ENCODE data around the gene PLXNA4. TPM values are rescaled to one million over a fixed set of nuclear protein-coding genes. Genes with fewer than 3 reads are reported as not detected.

The PLXNA4 gene
- total RNA-seq, 1 donor from 2014 or later, result 3.5 TPM

- Mint-ChIP-seq H3K4me1 (ENCODE audit: unreplicated experiment) (peaks cover under 1% of the 10 kb centered on the region), H3K9me3 (ENCODE audit: unreplicated experiment) (no peaks in the 10 kb centered on the region), H3K36me3 (ENCODE audit: low read depth, unreplicated experiment) (no peaks in the 10 kb centered on the region), H3K27me3 (ENCODE audit: unreplicated experiment) (no peaks in the 10 kb centered on the region), H3K27ac (ENCODE audit: unreplicated experiment) (no peak overlapping the region), H3K4me3 (ENCODE audit: unreplicated experiment) (no peak overlapping the region)
- TF ChIP-seq, protein P1, sequence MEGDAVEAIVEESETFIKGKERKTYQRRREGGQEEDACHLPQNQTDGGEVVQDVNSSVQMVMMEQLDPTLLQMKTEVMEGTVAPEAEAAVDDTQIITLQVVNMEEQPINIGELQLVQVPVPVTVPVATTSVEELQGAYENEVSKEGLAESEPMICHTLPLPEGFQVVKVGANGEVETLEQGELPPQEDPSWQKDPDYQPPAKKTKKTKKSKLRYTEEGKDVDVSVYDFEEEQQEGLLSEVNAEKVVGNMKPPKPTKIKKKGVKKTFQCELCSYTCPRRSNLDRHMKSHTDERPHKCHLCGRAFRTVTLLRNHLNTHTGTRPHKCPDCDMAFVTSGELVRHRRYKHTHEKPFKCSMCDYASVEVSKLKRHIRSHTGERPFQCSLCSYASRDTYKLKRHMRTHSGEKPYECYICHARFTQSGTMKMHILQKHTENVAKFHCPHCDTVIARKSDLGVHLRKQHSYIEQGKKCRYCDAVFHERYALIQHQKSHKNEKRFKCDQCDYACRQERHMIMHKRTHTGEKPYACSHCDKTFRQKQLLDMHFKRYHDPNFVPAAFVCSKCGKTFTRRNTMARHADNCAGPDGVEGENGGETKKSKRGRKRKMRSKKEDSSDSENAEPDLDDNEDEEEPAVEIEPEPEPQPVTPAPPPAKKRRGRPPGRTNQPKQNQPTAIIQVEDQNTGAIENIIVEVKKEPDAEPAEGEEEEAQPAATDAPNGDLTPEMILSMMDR (IDR thresholded peaks at IDR 0.05; ENCODE audit: unreplicated experiment), result no peak
- no peak for DNase-seq (ENCODE audit: low spot score)
Measured at GRCh38 chr7:132532281-132532680, 44.0 kb downstream of the PLXNA4 start.

DNA sequence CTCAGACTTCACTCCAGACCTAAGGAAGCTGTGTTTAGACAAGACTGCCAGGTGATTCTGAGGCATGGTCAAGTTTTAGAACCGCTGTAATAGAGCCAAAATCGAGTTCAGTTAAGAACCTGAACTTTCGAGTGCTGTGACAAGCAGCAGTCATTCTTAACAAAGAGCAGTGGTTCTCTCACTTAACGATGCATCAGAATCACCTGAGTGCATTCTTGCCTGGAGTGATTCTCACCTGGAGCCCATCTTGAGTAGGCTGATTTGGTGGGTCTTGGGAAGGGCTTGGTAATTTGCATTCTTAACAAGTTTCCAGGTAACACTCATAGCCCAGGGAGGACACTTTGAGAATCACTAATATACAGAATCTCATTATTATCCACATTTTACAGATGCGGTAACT, 44.7 kb downstream of the PLXNA4 start:
- no peaks in the 10 kb centered on the region for H3K4me1 Mint-ChIP-seq (ENCODE audit: unreplicated experiment)
- no peak overlapping the region for H3K4me3 Mint-ChIP-seq (ENCODE audit: unreplicated experiment)
- no peaks in the 10 kb centered on the region for H3K27me3 Mint-ChIP-seq (ENCODE audit: unreplicated experiment)
- DNase-seq (ENCODE audit: low spot score), result no peak
- no peak overlapping the region for H3K27ac Mint-ChIP-seq (ENCODE audit: unreplicated experiment)
- no peaks in the 10 kb centered on the region for H3K36me3 Mint-ChIP-seq (ENCODE audit: low read depth, unreplicated experiment)
- H3K9me3 Mint-ChIP-seq (ENCODE audit: unreplicated experiment), result no peaks in the 10 kb centered on the region
- TF ChIP-seq, protein P1 (IDR thresholded peaks at IDR 0.05; ENCODE audit: unreplicated experiment), result no peak

GRCh38 chr7:132528695-132529094, 47.6 kb downstream of the PLXNA4 start:
- Mint-ChIP-seq H3K9me3 (ENCODE audit: unreplicated experiment) (no peaks in the 10 kb centered on the region), H3K4me1 (ENCODE audit: unreplicated experiment) (no peaks in the 10 kb centered on the region), H3K27ac (ENCODE audit: unreplicated experiment) (no peak overlapping the region), H3K4me3 (ENCODE audit: unreplicated experiment) (no peak overlapping the region), H3K27me3 (ENCODE audit: unreplicated experiment) (no peaks in the 10 kb centered on the region), H3K36me3 (ENCODE audit: low read depth, unreplicated experiment) (no peaks in the 10 kb centered on the region)
- DNase-seq (ENCODE audit: low spot score), result no peak
- TF ChIP-seq, protein P1 (IDR thresholded peaks at IDR 0.05; ENCODE audit: unreplicated experiment), result no peak

DNA sequence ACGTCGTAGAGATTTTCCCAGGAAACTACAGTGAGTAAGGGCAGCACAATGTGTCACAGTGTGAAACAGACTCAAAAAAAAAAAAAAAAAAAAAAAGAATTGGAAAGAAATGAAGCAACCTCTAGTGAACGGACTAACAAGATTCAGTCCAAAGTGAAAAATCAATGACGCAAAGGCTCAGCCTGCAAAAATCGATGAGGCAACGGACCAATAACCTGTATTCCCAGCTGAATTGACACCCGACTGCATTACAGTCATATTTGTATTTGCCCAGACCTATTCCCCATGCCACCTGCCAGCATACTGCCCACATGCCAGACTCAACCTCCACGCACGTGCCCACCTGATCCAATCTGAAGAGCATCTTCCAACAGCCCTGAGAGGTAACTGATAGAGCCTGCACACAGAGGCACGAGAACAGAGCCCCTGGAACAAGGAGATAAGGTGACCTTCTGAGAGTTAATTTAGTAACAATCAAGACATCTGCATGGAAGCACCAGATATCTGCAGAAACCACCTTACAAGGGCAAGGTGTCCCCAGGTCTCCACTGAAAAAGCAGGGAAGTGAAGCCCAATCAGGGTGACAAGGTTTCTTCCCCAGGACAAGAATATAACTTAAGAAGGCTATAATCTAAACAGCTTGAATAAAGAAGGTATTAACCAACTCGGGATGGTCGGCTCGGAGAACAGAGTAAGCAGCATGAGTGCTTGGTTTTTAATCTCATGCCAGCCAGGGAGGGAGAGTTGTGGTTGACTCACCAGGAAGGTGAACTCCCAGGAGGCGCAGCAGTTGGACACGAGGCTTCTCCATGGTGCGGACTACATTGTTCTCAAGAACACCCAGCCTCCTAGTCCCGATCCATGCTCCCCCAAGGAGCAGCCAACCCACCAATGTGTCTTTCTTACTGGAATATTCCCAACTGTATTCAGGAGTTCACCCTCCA, 48.5 kb downstream of the PLXNA4 start:
- H3K27ac Mint-ChIP-seq (ENCODE audit: unreplicated experiment), result no peak overlapping the region
- H3K27me3 Mint-ChIP-seq (ENCODE audit: unreplicated experiment), result no peaks in the 10 kb centered on the region
- no peaks in the 10 kb centered on the region for H3K9me3 Mint-ChIP-seq (ENCODE audit: unreplicated experiment)
- no peak for DNase-seq (ENCODE audit: low spot score)
- H3K4me1 Mint-ChIP-seq (ENCODE audit: unreplicated experiment), result no peaks in the 10 kb centered on the region
- no peak overlapping the region for H3K4me3 Mint-ChIP-seq (ENCODE audit: unreplicated experiment)
- no peaks in the 10 kb centered on the region for H3K36me3 Mint-ChIP-seq (ENCODE audit: low read depth, unreplicated experiment)
- TF ChIP-seq, protein P1 (IDR thresholded peaks at IDR 0.05; ENCODE audit: unreplicated experiment), result no peak

- Mint-ChIP-seq H3K4me1 (ENCODE audit: unreplicated experiment) (no peaks in the 10 kb centered on the region), H3K9me3 (ENCODE audit: unreplicated experiment) (no peaks in the 10 kb centered on the region), H3K27ac (ENCODE audit: unreplicated experiment) (no peak overlapping the region), H3K36me3 (ENCODE audit: low read depth, unreplicated experiment) (no peaks in the 10 kb centered on the region), H3K27me3 (ENCODE audit: unreplicated experiment) (peaks cover 2% of the 10 kb centered on the region), H3K4me3 (ENCODE audit: unreplicated experiment) (no peak overlapping the region)
- TF ChIP-seq, protein P1 (IDR thresholded peaks at IDR 0.05; ENCODE audit: unreplicated experiment), result no peak
- no peak for DNase-seq (ENCODE audit: low spot score)
Measured at GRCh38 chr7:132526111-132526740, 50.0 kb downstream of the PLXNA4 start.

Measured in endothelial cell (in vitro differentiated cells).